ENCODE measurements around the gene USP19.

- TF ChIP-seq POLR2A (IDR thresholded peaks at IDR 0.05; ENCODE audit: low read depth, low read length) (no peak), TAF1 (IDR thresholded peaks at IDR 0.05; ENCODE audit: borderline replicate concordance, low read depth, low read length) (no peak), POLR2AphosphoS5 (IDR thresholded peaks at IDR 0.05; ENCODE audit: low read depth, low read length) (no peak)
These were observed 19.5 kb upstream of the USP19 start for GRCh38 chr3:49140080-49140479.

Measured in GM12892 (cell line).